Heart right ventricle (tissue), 16 donors: ENCODE data around the gene GATAD2B. TPM values are rescaled to one million over a fixed set of nuclear protein-coding genes. Genes with fewer than 3 reads are reported as not detected.
"Not testable (repeated sequence)": the region's sequence is repeated elsewhere in the genome, so short reads cannot be mapped to it uniquely, and the experiment has no call there.

Experiments used
- ATAC-seq, 8 donors: fragments of 200-7000 bp; cut with Tn5 transposase; one replicate each; pipeline ENCODE4 v1.9.1; 2020; ENCODE audit warnings: mild to moderate bottlenecking in 8 of 8, moderate library complexity in 8 of 8, moderate number of reproducible peaks in 1 of 8
- DNase-seq, 2 donors: peaks; one replicate each; pipeline ENCODE4 v3.0.0-alpha.2; 2020
- H3K27ac ChIP-seq, 10 donors: fragments of 200-600 bp; sonication (generic) in 2 of 10; one replicate each; pipeline versions ENCODE4 v1.5.0 to v1.8.0; 2020 to 2022; ENCODE audit warnings: mild to moderate bottlenecking in 3 of 10
- H3K27me3 ChIP-seq, 7 donors: fragments of 200-600 bp; one replicate each; pipeline ENCODE4 v1.8.0; 2021 to 2022; ENCODE audit warnings: mild to moderate bottlenecking in 2 of 7
- H3K36me3 ChIP-seq, 9 donors: fragments of 200-600 bp; sonication (generic) in 1 of 9; one replicate each; pipeline versions ENCODE4 v1.5.0 to v1.8.0; 2020 to 2022; ENCODE audit warnings: mild to moderate bottlenecking in 2 of 9
- H3K4me1 ChIP-seq, 9 donors: fragments of 200-600 bp; sonication (generic) in 1 of 9; one replicate each; pipeline versions ENCODE4 v1.5.0 to v1.8.0; 2020 to 2022; ENCODE audit warnings: mild to moderate bottlenecking in 4 of 9
- H3K4me3 ChIP-seq, 10 donors: fragments of 200-600 bp; sonication (generic) in 2 of 10; one replicate each; pipeline versions ENCODE4 v1.5.0 to v1.8.0; 2020 to 2022; ENCODE audit warnings: mild to moderate bottlenecking in 7 of 10, moderate library complexity in 2 of 10
- H3K9me3 ChIP-seq, 11 donors: fragments of 200-600 bp in 10 of 11; sonication (generic) in 2 of 11; one replicate each; pipeline versions ENCODE4 v1.5.0 to v1.8.0; 2013 to 2022; ENCODE audit warnings: mild to moderate bottlenecking in 2 of 11, control low read depth in 1 of 11, moderate library complexity in 1 of 11
- CTCF ChIP-seq, 9 donors: fragments of 200-600 bp; sonication (generic) in 2 of 9; IDR thresholded peaks; one replicate each; pipeline versions ENCODE4 v1.5.0 to v1.8.0; 2021 to 2022; ENCODE audit warnings: antibody characterized with exemption in 9 of 9, mild to moderate bottlenecking in 5 of 9, moderate library complexity in 1 of 9
- WGBS, 2 donors: extraction: QIAGEN DNeasy Blood & Tissue Kit; methylation state at CpG; one replicate each; pipeline ENCODE4 v1.1.7; 2013; ENCODE audit warnings: inconsistent platforms in 1 of 2; 5-methylcytosine and 5-hydroxymethylcytosine counted together
- intact Hi-C, 10 donors: fragments of 100-400 bp; cut with DNase I; formaldehyde crosslinking; loops; one replicate each; pipeline versions ENCODE4 v1.11.1 to v1.14.2; 2022
- polyA plus RNA-seq, 2 donors: library from polyadenylated mRNA; stranded (reverse); fragments of 200-250 nt; gene quantifications; one replicate each; pipeline ENCODE4 v1.2.3, GENCODE V29; 2013
- total RNA-seq, 10 donors: library from RNA; stranded (reverse); fragmentation: NEBNext Ultra II Directional in 3 of 10; extraction: Animal tissue kit (Norgen Biotek cat#: 25700) in 3 of 10; gene quantifications; one replicate each; pipeline versions ENCODE4 v1.2.1 to v1.2.4, GENCODE V29; 2021 to 2023
- donor health status: Arrhythmogenic right ventricular cardiomyopathy.
- donor health status: ischemic (EF 13 %, LVEDD 7.1; RV severe dilation, severe dysfunction).
- donor health status: healthy with polysubstance abuse.
- donor health status: DM: no; HTN: yes; CAD: no.
- donor health status: DM: no; HTN: no; CAD: no.
- donor health status: ischemic (EF 25% LVEDD 6.9; RV normal size, moderate dysfunction).
- donor health status: ischemic (EF 25% LVEDD 5.7; RV mildly dilated, moderate dysfunction).
- donor health status: healthy.
- donor health status: DM: yes; HTN: yes; CAD: no.
- donor health status: Ischemic cardiomyopathy.
- donor health status: ischemic (EF 35%, LVEDD 5.7; RV mildly dilated, moderate dysfunction).
- donor health status: nonischemic (EF 11% LVEDD 7.7; RV severe dilation, severe dysfunction).
- donor health status: DM: yes; HTN: yes; CAD: no.
- donor health status: PGD.
- donor health status: ischemic (EF 29% LVEDD 5.4; RV normal size, mild dysfunction).
- donor health status: nonischemic (EF 23%, LVEDD 6.1; RV moderate dilation, normal function).

The GATAD2B gene
- total and polyA plus RNA-seq, 12 donors, result 3.9 to 52.6 (median 41.9) TPM

GRCh38 chr1:153768316-153769181 is 154.2 kb downstream of the GATAD2B start:
- peaks cover 5 to 97% (median 43%) of the 10 kb centered on the region in 9 donors for H3K36me3 ChIP-seq
- WGBS, 2 donors, result 86 to 93% methylated on average over 4 of the region's 4 CpGs
- intact Hi-C loops, result loop anchor here in 1 of 10 donors (5.0 kb wide), 1 partner anchor 86 kb away; no protein-coding TSS in a partner anchor
- H3K4me3 ChIP-seq, result no peak overlapping the region
- H3K9me3 ChIP-seq, result no peaks in the 10 kb centered on the region
- no peak for DNase-seq
- peak overlapping the region in 5 of 10 donors; percentile 0 to 90 (median 42) for H3K27ac ChIP-seq
- H3K4me1 ChIP-seq, result peaks cover 11 to 64% (median 46%) of the 10 kb centered on the region in 9 donors
- ATAC-seq, result no peak
- TF ChIP-seq CTCF (IDR thresholded peaks at IDR 0.05), result no peak
- H3K27me3 ChIP-seq, result no peaks in the 10 kb centered on the region

GRCh38 chr1:153767519-153767918 is 155.3 kb downstream of the GATAD2B start:
- ATAC-seq (no peak), DNase-seq (no peak)
- TF ChIP-seq CTCF (IDR thresholded peaks at IDR 0.05), result no peak
- Histone ChIP-seq H3K27ac (peak overlapping the region in 1 of 10 donors; percentile 15), H3K27me3 (no peaks in the 10 kb centered on the region), H3K4me3 (no peak overlapping the region), H3K9me3 (no peaks in the 10 kb centered on the region), H3K36me3 (peaks cover 5 to 97% (median 36%) of the 10 kb centered on the region in 9 donors), H3K4me1 (peaks cover 9 to 64% (median 45%) of the 10 kb centered on the region in 9 donors)
- WGBS, 2 donors, result 97 to 98% methylated on average over 11 of the region's 11 CpGs
- intact Hi-C loops, result loop anchor here in 1 of 10 donors (5.0 kb wide), 1 partner anchor 85 kb away; no protein-coding TSS in a partner anchor

- not testable (repeated sequence) for H3K9me3 ChIP-seq, H3K27me3 ChIP-seq, H3K27ac ChIP-seq, ATAC-seq, H3K4me3 ChIP-seq, DNase-seq
- intact Hi-C loops, result loop anchor here in 1 of 10 donors (5.0 kb wide), 1 partner anchor 84 kb away; no protein-coding TSS in a partner anchor
- H3K4me1 ChIP-seq, result peaks cover 6 to 57% (median 43%) of the 10 kb centered on the region in 9 donors
- WGBS, 2 donors, result 96% methylated on average over 10 of the region's 10 CpGs
- peaks cover 5 to 97% (median 36%) of the 10 kb centered on the region in 9 donors for H3K36me3 ChIP-seq
Measured at GRCh38 chr1:153766663-153767062, 156.1 kb downstream of the GATAD2B start.

GRCh38 chr1:153764310-153764709 is 158.5 kb downstream of the GATAD2B start:
- no peak for ATAC-seq
- intact Hi-C loops, result no loop called here
- TF ChIP-seq CTCF (IDR thresholded peaks at IDR 0.05), result no peak
- DNase-seq, result no peak
- Histone ChIP-seq H3K27ac (peak overlapping the region; percentile 39 to 87 (median 76)), H3K9me3 (no peaks in the 10 kb centered on the region), H3K4me3 (no peak overlapping the region), H3K36me3 (peaks cover 5 to 100% (median 51%) of the 10 kb centered on the region in 9 donors), H3K27me3 (no peaks in the 10 kb centered on the region), H3K4me1 (peaks cover 4 to 36% (median 25%) of the 10 kb centered on the region in 9 donors)
- 79 to 84% methylated on average over 5 of the region's 5 CpGs for WGBS, 2 donors
